Caco-2 (cell line): ENCODE data around the gene RAD18. TPM values are rescaled to one million over a fixed set of nuclear protein-coding genes. Genes with fewer than 3 reads are reported as not detected.

ENCODE experiments used
- BruUV-seq: library from RNA; stranded (reverse); fragments of 400-500 nt; replicated peaks from 2 replicates; lab custom pipeline; 2021; lab: Mats Ljungman, UMichigan
- CTCF ChIA-PET: fragments of 300-600 bp; sonication (Branson Sonifier 250); formaldehyde crosslinking; loops from one replicate; lab custom pipeline; 2022; ENCODE audit warnings: antibody characterized with exemption; lab: Charles Lee
- POLR2A ChIA-PET: fragments of 300-600 bp; sonication (Branson Sonifier 250); formaldehyde crosslinking; loops from one replicate; lab custom pipeline; 2022; ENCODE audit warnings: antibody characterized with exemption; lab: Charles Lee
- DNase-seq, 2 experiments: peaks; one replicate each; pipeline versions ENCODE4 v3.0.0 to v3.0.0-alpha.2; 2020 to 2022
- H3K27me3 ChIP-seq: replicated peaks from 2 replicates; pipeline ENCODE4 v1.6.0; 2011; ENCODE audit warnings: low read length; ENCODE audit not compliant: control insufficient read depth, insufficient read depth
- H3K36me3 ChIP-seq: 2 replicates; pipeline ENCODE4 v1.5.1; 2011; ENCODE audit warnings: low read length; ENCODE audit not compliant: control insufficient read depth, insufficient read depth
- H3K4me1 ChIP-seq: fragments of 250-450 bp; sonication (Bioruptor Pico); 2 replicates; pipeline ENCODE4 v1.5.1; 2020; ENCODE audit warnings: mild to moderate bottlenecking
- H3K4me3 ChIP-seq: 2 replicates; pipeline ENCODE4 v1.5.1; 2011; ENCODE audit warnings: low read depth, mild to moderate bottlenecking, control low read depth, low read length
- H3K9me3 ChIP-seq: fragments of 250-450 bp; sonication (Bioruptor Pico); 2 replicates; pipeline ENCODE4 v1.5.1; 2020; ENCODE audit warnings: mild to moderate bottlenecking, moderate library complexity
- H3K27ac Mint-ChIP-seq: one replicate; pipeline ENCODE4 v1.8.0; 2022; ENCODE audit warnings: mixed read lengths; ENCODE audit not compliant: unreplicated experiment
- H3K27me3 Mint-ChIP-seq: one replicate; pipeline ENCODE4 v1.8.0; 2022; ENCODE audit warnings: mixed read lengths; ENCODE audit not compliant: insufficient read depth, unreplicated experiment
- H3K36me3 Mint-ChIP-seq: one replicate; pipeline ENCODE4 v1.8.0; 2022; ENCODE audit warnings: mild to moderate bottlenecking, mixed read lengths; ENCODE audit not compliant: insufficient read depth, unreplicated experiment
- H3K4me1 Mint-ChIP-seq: one replicate; pipeline ENCODE4 v1.8.0; 2022; ENCODE audit warnings: low read depth, mixed read lengths; ENCODE audit not compliant: unreplicated experiment
- H3K4me3 Mint-ChIP-seq: one replicate; pipeline ENCODE4 v1.8.0; 2022; ENCODE audit warnings: mild to moderate bottlenecking, moderate library complexity, mixed read lengths; ENCODE audit not compliant: unreplicated experiment
- H3K9me3 Mint-ChIP-seq: one replicate; pipeline ENCODE4 v1.8.0; 2022; ENCODE audit warnings: mixed read lengths; ENCODE audit not compliant: unreplicated experiment
- CTCF ChIP-seq, 2 experiments: fragments of 200-600 bp in 1 of 2; IDR thresholded peaks; 1 replicate in 1 of 2; 2 replicates in 1 of 2; pipeline versions ENCODE4 v1.5.1 to v1.8.0; 2011 to 2022; ENCODE audit warnings: antibody characterized with exemption in 1 of 2, control low read depth in 1 of 2, inconsistent platforms in 1 of 2, low read depth in 1 of 2, low read length in 1 of 2, mild to moderate bottlenecking in 1 of 2, moderate library complexity in 1 of 2; ENCODE audit not compliant: insufficient read depth in 1 of 2, severe bottlenecking in 1 of 2, unreplicated experiment in 1 of 2
- intact Hi-C: fragments of 100-400 bp; cut with micrococcal nuclease; formaldehyde crosslinking; loops from one replicate; pipeline ENCODE4 v1.10.0; 2022; ENCODE audit not compliant: unreplicated experiment
- total RNA-seq: library from RNA; stranded (reverse); gene quantifications from 2 replicates; pipeline ENCODE4 v1.2.3, GENCODE V29; 2022

RAD18 gene
- total RNA-seq, 1 experiment from 2014 or later, result 19.3 TPM

GRCh38 chr3:8983591-8983990 is 20.3 kb upstream of the RAD18 start:
- Histone ChIP-seq H3K4me1 (no peaks in the 10 kb centered on the region), H3K36me3 (no peaks in the 10 kb centered on the region), H3K27me3 (no peaks in the 10 kb centered on the region), H3K4me3 (no peak overlapping the region), H3K9me3 (no peaks in the 10 kb centered on the region)
- intact Hi-C loops, result no loop called here
- no peaks in the 10 kb centered on the region for H3K9me3 Mint-ChIP-seq
- peaks cover 3% of the 10 kb centered on the region for H3K27me3 Mint-ChIP-seq
- ChIA-PET CTCF (interaction anchor here (0.6 kb wide), 1 partner anchor 31 kb away, joined by 3 read pairs; no protein-coding TSS in a partner anchor), POLR2A (no interaction called here)
- DNase-seq, result no peak
- no TSS peak for BruUV-seq
- no peak overlapping the region for H3K4me3 Mint-ChIP-seq
- no peak overlapping the region for H3K27ac Mint-ChIP-seq
- H3K4me1 Mint-ChIP-seq, result peaks cover 4% of the 10 kb centered on the region
- TF ChIP-seq CTCF (IDR thresholded peaks at IDR 0.05; ENCODE audit: insufficient read depth in 1 of 2, low read depth in 1 of 2, low read length in 1 of 2, severe bottlenecking in 1 of 2, unreplicated experiment in 1 of 2), result no peak
- peaks cover 5% of the 10 kb centered on the region for H3K36me3 Mint-ChIP-seq

- Histone ChIP-seq H3K27me3 (no peaks in the 10 kb centered on the region), H3K36me3 (no peaks in the 10 kb centered on the region), H3K9me3 (no peaks in the 10 kb centered on the region), H3K4me3 (no peak overlapping the region), H3K4me1 (no peaks in the 10 kb centered on the region)
- H3K4me1 Mint-ChIP-seq, result peaks cover 4% of the 10 kb centered on the region
- H3K36me3 Mint-ChIP-seq, result peaks cover 5% of the 10 kb centered on the region
- H3K27me3 Mint-ChIP-seq, result peaks cover 3% of the 10 kb centered on the region
- ChIA-PET POLR2A (no interaction called here), CTCF (interaction anchor here (0.6 kb wide), 1 partner anchor 32 kb away, joined by 3 read pairs; no protein-coding TSS in a partner anchor)
- H3K27ac Mint-ChIP-seq, result no peak overlapping the region
- no peak overlapping the region for H3K4me3 Mint-ChIP-seq
- no peak for TF ChIP-seq CTCF (IDR thresholded peaks at IDR 0.05; ENCODE audit: insufficient read depth in 1 of 2, low read depth in 1 of 2, low read length in 1 of 2, severe bottlenecking in 1 of 2, unreplicated experiment in 1 of 2)
- no TSS peak for BruUV-seq
- intact Hi-C loops, result no loop called here
- H3K9me3 Mint-ChIP-seq, result no peaks in the 10 kb centered on the region
- DNase-seq, result no peak
Measured at GRCh38 chr3:8983026-8983425, 19.8 kb upstream of the RAD18 start.

GRCh38 chr3:8982509-8982908 is 19.2 kb upstream of the RAD18 start:
- H3K4me3 Mint-ChIP-seq, result no peak overlapping the region
- Histone ChIP-seq H3K9me3 (no peaks in the 10 kb centered on the region), H3K36me3 (no peaks in the 10 kb centered on the region), H3K27me3 (no peaks in the 10 kb centered on the region), H3K4me3 (no peak overlapping the region), H3K4me1 (no peaks in the 10 kb centered on the region)
- no peak overlapping the region for H3K27ac Mint-ChIP-seq
- H3K36me3 Mint-ChIP-seq, result peaks cover 5% of the 10 kb centered on the region
- no peaks in the 10 kb centered on the region for H3K9me3 Mint-ChIP-seq
- peaks cover 4% of the 10 kb centered on the region for H3K4me1 Mint-ChIP-seq
- DNase-seq, result no peak
- intact Hi-C loops, result no loop called here
- POLR2A ChIA-PET, result no interaction called here
- H3K27me3 Mint-ChIP-seq, result peaks cover 3% of the 10 kb centered on the region
- CTCF ChIA-PET, result no interaction called here
- TF ChIP-seq CTCF (IDR thresholded peaks at IDR 0.05; ENCODE audit: insufficient read depth in 1 of 2, low read depth in 1 of 2, low read length in 1 of 2, severe bottlenecking in 1 of 2, unreplicated experiment in 1 of 2), result no peak
- no TSS peak for BruUV-seq
